Measurements from ENCODE around the gene YPEL4. TPM values are rescaled to one million over a fixed set of nuclear protein-coding genes. Genes with fewer than 3 reads are reported as not detected.

Gene YPEL4
- total RNA-seq, 1 donor from 2014 or later, result 0.20 TPM

DNA sequence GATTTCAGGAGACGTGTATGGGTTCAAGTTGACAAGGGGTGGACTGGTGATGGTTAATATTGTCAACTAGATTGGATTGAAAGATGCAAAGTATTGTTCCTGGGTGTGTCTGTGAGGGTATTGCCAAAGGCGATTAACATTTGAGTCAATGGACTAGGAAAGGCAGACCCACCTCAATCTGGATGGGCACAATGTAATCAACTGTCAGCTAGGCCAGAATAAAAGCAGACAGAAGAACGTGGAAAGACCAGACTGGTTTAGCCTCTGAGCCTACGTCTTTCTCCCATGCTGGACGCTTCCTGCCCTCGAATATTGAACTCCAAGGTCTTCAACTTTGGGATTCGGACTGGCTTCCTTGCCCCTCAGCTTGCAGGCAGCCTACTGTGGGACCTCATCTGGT is 1.7 kb upstream of the YPEL4 start:
- DNase-seq (ENCODE audit: low read depth, low spot score), result no peak

DNA sequence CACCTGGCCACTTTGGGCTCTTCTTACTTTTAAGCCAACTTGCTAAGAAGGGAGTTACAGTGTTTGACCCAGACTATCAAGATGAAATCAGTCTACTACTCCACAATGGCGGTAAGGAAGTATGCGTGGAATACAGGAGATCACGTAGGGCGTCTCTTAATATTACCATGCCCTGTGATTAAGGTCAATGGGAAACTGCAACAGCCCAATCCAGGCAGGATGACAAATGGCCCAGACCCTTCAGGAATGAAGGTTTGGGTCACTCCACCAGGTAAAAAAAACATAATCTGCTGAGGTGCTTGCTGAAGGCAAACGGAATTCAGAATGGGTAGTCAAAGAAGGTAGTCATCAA is 1.0 kb upstream of the YPEL4 start:
- DNase-seq (ENCODE audit: low read depth, low spot score), result no peak

DNA sequence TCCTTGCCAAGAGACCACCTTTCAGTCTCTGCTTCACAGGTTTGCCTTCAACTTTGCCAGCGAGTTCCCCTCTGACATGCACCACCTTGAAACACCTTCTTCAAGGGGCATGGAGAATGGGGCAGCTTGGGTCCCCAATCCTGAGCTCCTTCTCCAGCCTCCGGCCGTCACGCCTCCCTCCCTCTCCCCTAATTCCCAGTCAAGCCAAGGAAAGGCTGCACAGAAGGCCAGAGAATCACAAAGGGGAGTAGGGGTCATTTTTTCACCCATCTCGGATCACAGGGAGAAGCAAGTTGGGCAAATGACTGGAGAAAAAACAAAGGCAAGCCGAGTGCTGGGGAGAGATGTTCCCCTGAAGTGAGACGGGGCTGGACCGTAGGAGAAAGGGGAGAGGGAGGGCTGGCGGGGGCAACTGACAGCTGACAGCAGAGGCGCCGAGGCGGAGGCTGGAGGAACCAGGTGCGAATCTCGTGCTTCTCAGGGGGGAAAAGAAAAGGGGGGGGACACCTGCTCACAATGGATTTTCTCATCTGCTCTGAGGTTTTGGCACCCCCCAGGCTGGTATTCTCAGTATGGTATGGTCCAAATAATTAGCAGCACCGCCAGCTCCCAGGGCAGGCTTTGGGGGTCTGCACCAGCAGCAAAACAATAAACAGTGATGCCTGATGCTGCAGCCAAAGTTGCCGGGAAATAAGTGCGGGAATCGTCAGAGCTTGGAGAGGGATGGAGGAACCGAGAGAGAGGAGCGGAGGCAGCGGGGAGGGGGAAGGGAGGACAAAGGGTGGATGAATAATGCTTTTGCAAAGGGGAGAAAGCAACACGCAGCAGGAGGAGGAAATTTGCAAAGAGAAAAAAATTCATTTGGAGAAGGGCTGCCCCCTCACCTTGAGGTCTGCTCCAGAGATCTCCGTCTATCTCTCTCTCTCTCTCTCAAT is 644 bp downstream of the YPEL4 start:
- DNase-seq (ENCODE audit: low read depth, low spot score), result no peak

DNA sequence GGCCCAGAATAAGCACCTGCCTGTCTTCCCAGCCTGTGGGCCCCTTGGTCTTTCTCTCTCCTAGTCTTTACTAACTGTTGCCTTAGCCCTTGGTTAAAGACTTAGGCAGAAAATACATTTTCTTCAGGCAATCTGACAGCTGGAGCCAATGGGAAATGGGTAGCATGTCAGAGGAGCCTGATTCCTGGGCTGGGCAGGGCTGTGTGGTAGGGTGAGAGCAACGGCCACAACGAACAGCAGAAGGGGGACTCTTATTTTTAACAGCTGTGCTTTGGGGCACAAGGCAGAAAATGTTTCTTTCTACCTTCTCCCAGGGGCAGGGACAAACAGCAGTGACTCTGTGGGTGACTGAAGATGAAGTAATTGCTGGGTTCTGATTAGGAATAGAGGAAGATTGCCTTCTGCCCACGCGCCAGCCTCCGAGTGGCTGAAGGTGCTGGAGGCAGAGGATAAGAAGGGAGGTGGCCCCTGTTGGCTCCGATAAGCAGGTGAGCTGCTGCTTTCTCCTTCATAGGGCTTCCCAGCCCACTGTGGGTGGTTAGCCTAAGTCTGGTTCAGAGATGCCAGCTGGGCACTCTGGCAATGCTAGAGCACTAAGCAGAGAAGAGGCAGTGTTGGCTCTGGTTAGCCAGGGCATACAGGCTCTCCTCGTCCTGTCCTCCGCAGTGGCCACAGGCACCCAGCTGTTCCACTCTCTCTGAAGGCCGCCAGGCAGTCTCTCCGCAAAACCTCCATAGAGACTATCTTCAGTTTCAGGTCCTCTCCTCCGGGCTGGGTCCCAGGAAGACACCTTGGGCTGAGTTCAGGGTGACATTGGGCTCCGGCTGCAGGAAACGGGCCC is 1.5 kb downstream of the YPEL4 start:
- no peak for DNase-seq (ENCODE audit: low read depth, low spot score)

DNA sequence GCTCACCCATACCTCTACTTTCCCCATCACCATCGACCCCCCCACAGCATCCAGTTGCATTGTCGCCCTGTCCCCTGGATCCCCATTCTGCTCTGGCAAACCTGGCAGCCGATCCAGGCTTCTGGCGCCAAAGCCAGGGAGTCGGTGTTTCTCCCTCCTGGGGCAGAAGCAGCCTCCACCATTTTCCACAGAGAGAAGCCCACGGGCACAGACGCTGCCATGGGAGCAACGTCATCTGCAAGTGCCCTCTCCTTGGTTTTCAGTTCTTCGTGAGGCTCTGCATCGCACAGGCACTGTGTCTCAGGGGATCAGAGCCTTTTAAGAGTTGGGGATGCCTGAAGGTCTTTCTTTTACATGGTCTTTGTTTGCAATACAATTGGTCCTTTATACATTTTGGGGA is 2.3 kb downstream of the YPEL4 start:
- no peak for DNase-seq (ENCODE audit: low read depth, low spot score)

DNA sequence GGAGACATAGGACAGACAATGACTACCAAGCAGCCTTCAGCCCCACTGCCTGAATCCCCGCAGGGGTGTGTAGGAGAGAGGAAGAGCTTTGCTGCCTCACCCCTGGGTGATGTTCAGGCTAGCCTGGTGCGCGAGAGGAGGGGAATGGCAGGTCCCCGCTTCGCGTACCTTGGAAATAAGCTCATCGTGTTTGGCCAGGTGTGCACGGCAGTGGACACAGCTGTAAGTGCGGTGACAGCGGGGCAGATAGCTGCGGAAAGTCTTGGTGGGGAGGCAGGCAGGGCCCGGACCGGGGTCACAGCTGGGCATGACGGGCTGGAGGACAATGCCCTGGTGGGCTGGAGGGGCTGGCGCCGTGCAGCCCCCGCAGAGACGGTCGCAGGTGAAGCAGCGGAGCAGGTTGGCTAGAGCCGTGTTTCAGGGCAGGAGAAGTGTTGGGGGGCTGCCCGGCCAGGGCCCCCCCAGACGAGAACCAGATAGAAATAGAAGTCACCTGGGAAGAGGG is 2.9 kb downstream of the YPEL4 start:
- DNase-seq (ENCODE audit: low read depth, low spot score), result no peak

DNA sequence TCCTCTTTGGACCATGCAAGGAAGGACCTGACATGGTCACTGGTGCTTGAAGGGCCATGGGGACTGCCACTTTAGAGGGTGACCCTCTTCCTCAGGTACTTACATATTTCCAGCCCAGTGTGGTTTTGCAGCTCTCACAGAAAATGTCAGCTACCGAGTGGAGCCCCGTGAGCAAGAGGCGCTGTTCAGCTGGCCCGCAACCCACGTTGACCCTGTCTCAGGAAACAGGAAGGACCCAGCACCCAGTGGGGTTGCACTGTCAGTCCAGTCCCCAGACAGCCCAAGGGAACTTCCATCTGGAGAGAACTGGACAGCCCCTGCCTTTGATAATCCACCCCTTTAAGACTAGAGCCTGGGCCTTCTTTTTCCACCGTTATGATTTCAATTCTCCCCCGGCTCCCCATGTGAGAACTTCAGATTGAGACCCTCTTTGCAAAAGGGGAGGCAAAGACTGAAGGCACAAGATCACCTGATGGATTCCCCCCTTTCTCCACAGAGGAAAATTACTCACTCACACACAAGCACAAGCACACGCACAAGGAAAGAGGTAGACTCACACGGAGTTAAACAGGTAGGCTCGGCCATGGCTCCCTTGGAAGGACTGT is 3.4 kb downstream of the YPEL4 start:
- no peak for DNase-seq (ENCODE audit: low read depth, low spot score)

DNA sequence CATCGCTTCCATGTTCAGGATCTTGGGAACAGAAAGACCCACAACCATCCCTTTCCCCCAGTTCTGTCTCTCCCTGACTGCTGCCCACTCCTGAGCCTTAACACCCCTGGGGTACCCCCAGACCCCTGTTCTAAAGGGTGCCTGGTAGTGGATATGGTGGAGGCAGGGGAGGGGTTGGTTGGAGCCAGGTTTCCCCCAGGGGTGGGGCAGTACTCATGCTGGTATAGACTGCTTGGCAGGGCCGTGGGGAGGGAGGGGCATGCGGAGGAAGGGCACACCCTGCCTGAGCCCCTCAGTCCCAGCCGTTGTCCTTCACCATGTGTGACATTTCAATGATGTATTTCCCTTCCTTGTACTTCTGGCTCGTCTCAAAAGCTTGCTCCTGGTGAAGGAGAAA is 4.0 kb downstream of the YPEL4 start:
- no peak for DNase-seq (ENCODE audit: low read depth, low spot score)

DNA sequence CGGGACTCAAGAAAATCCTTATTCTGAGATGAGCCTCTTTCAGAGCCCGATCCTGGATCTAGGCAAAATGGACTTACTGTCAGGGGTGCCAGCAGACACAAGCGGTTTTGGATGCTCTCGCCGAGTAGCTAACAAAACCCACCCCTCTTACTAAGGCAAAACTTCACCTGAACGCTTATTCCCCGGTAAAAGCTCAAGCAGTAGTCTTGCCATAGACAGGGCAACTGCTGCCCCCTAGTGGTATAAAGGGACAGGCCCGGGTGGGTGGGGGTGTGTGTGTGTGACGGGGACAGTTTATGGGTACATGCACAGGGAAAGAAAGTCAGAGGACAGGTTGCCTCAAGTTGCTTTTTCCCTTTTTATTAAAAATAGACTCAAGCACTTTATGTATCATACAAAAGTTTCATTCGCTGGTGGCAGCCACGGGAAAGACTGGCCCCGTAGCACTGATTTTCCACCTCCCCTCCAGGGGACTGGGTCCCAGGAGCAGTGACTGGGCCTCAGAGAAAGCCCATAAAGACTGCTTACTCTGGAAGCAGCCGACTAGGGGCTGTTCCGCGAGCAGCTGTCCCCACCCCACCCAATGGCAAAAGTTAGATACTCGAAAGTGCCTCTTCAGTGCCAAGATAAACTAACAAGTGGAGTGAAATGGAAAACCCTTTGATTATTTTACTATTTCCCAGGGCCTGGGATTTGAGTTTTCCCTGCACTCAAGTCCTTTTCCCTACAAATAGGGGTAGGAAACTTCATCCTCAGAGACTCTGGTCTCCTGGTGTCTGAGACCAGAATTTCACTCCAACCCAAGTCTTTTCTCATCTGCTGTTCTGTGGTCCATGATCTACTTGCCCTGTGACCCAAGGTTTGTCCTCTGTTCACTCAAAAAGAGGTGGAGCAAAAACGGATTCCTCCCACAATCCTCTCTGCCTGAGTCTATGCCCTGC is 4.7 kb downstream of the YPEL4 start:
- DNase-seq (ENCODE audit: low read depth, low spot score), result no peak

DNA sequence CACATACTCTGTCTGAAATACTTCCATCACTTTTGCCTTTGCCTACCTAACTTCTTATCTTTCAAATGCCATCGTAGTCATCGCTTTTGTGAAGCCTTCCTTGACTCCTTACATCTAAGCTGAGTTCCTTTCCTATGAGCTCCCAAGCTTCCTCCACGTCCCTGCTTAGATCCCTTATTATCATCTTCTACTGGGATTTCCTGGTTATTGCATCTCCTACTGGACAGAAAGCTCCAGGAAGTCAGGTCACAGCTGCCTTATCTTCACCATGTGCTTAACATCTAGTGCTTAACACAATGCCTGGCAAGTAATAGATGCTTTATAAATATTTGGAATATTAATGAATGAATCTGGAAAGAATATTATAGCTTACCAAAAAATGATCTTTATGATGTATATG is 5.9 kb downstream of the YPEL4 start:
- DNase-seq (ENCODE audit: low read depth, low spot score), result no peak

DNA sequence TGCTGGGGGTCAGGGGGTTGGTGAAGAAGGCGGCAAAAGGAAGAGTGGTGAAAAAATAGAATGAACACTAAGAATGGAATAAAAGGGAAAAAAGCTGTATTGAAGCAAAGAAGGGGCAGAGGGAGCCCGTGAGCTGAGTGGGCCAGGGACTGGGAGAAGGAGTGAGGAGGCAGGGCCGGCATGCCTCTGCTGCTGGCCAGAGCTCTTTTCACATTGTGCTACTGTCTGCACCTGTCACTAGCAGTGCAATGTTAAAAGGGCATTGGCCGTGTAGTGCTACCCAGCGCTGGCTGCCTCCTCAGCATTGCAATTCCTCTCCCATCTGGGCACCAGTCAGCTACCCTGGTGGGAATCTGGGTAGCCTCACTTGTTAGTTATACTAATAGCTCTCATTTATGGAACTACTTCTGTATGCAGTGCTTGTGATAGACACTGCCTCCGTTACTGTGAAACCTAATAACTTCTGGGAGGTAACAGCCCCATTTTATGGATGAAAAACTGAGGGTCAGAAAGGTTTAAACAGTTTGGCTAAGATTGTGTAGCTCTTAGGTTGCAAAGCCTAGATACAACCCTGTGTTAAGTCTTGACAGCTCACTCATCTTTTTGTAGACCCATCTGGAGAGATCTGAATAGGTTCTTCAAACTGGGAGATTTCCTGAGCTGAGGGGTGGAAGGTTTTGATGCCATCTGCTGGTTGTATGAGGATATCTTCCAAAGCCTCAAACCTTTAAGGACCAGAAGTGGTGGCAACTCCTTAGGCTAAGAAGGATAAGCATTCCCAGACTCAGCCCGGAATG is 8.5 kb downstream of the YPEL4 start:
- DNase-seq (ENCODE audit: low read depth, low spot score), result no peak

DNA sequence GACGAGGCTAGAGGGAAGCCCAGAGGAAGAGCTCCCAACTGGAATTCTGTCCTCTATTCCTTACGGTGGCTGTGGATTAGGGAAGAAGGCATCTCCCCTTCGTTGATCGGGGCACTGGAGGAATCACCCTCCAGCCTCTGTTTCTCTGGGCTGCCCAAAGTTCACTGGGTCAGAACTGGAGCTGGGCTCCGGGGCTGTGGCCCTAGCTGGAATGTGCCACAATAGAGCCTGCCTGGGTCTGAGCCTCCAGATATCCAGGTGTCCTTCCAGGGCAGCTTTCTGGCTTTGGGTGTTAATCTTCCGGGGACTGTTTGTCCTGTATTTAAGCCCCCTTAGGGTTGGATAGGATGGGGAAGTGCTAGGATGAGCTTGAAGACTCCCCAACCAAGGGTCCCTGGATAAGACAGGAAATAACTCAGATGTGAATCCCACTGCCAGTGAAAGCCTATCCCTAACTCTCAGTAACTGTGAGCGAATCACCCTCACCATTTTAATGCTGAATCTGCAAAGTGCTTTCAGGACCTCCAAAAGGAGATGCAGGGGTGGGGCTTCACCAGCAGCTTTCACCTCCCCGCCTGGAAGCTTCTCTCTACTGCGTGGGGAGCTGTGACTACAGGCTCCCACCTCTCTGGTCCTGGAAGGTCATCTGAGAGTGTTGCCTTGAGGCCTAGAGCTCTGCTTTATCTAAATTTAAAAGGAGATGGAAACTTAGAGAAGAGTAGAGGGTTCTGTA is 9.5 kb downstream of the YPEL4 start:
- DNase-seq (ENCODE audit: low read depth, low spot score), result no peak

DNA sequence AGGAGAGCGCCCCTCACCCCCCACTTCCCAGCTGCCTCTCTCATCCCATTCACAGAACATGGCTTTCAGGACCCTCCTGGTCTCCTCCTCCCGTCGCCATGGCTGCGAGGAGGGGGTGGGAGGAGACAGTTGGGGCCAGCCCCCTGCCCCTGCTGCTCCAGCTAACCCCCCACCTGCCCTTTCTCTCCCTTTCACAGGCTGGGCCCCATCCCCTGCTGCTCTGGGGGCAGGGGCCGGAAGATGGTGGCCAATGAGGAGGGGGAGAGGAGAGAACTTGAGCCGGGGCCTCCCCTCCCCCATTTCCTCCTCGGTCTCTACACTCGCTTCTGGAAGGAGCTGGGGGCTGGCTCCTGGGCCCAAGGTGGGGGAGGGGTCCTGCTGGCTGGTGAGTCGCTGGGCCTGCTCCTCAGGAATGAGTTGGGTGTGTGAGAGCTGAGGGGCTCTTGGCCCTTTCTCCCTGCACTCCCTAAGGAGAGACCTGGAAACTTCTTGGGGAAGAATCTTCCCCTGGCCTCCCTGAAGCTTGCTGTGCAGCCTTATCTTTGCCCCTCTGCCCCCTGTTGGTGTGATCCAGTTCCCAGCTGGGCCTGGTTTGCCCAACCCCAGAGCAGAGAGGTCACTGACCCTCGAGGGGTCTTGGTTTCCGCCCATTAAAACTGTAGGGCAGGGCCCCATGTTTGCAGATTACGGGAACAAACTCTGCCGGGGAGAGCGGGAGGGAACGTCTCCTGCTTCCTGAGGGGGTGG is 10.2 kb downstream of the YPEL4 start:
- DNase-seq (ENCODE audit: low read depth, low spot score), result no peak

DNA sequence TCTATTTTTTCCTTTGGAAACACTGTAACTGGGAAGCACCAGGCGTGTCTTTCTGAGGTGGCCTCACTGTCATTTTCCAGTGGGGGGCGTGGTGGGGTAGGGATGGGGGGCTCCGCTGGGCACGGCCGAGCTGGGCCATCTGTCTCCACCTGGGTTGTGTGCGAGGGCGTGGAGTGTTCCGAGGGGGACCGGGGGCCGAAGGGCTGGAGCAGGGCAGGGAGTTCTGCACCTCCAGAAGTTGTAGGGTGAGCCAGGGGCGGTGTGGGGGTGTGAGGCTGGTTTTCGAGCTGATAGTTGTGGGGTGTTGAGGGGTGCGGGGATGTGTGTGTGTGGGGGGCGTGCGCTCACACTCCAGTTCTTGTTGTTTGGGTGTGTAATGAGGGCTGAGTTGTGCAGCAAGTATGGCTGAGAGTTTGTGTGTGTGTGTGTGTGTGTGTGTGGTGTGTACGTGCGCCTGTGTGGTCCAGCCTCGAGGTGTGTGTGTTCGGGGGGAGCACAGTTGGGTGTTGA is 10.8 kb downstream of the YPEL4 start:
- no peak for DNase-seq (ENCODE audit: low read depth, low spot score)

DNA sequence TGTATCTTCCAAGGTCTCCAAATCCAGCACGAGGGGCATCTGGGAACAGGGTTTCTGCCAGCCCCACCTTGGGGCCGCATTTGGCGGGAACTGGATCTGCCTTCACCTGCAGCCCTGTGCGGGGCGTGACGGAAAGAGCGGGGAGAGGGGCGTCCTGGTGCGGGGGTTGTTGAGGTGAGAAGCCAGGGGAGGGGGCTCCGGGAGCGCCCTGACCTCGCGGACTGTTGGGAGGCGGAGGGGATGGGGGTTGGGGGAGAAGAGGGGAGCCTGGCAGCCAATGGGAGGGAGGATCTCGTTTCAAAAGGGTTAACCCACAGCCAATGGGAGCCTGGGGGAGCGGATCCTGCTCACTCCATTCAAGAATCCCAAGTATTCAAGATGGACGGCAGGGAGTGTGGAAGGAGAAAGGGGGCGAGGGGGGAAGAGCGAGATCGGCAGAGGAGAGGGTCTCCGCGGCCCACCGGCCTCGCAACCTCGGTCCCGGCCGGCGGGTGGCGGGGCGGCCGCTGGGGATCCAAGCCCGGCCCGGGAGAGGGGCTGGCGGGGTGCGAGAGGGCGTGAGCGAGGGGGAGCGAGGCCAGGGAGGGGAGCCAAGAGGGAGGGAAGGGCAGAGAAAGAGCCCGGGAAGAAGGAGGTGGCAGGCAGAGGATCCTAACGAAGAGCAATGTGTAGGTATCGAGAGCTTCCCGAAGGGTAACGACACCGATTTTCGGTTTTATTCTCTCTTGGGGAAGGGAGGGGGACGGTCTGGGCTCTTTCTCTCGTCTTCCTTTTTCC is 11.5 kb downstream of the YPEL4 start:
- DNase-seq (ENCODE audit: low read depth, low spot score), result peak; percentile 60

DNA sequence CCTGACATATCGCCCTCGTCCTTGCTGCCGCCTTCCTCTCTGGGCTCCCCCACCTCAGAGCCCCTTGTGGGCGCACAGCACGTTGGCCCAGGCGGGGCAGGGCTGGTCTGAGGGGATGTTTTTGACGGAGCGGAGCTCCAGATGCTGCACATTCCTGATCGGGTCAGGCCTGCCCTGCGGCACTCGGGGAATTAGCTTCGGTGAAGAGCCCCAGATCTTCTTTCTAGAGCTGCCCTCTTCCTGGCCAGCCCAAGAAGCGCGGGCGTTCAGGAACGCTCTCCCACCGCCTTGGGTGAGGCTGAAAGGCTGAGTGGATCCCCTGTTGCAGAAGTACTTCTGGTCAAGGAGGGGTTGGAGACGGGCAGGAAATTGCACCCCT is 12.1 kb downstream of the YPEL4 start:
- no peak for DNase-seq (ENCODE audit: low read depth, low spot score)

DNA sequence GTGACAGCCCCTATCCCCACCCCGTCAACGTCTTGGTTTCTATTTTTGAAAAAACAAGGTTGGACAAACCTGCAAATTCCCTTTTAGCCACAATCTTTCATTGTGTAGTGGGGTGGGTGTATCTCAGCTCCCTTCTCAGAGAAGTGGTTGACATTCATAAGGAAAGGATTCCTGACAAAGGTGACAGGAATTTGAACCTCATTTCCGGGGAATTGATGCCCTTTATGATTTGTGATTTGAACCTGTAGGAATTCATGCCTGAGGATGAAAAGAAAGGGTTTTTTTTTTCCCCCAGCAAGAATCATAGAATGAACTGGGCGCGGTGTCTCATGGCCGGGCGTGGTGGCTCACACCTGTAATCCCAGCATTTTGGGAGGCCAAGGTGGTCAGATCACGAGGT is 14.5 kb downstream of the YPEL4 start:
- DNase-seq (ENCODE audit: low read depth, low spot score), result no peak

DNA sequence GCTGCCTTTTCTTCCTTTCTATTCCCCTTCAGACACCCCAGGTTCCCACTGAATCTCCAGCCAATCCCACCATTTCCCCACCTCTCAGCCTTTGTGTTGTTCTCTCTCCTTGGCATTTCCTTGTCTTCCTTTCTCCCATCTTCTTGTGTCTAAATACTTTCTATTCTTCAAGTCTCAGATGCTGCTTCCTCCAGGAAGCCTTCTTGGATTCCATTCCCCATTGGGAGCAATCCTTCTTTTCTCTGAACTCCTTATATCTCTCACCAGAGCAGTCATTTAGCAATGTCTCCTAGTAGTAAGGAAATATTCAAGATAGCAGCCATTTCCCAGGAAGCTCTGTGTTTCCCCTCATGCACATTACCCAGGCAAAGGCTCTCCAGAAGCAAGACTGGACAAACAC is 15.4 kb downstream of the YPEL4 start:
- no peak for DNase-seq (ENCODE audit: low read depth, low spot score)
